Skeletal muscle satellite cell (primary cell): Measurements from ENCODE around the gene RAB40C. TPM values are rescaled to one million over a fixed set of nuclear protein-coding genes. Genes with fewer than 3 reads are reported as not detected.

ENCODE experiments used
- small RNA-seq: library from RNA; depleted of rRNA; stranded (forward); fragments of <200 nt; gene quantifications from one replicate; pipeline ENCODE3, GENCODE V24; 2012

Gene RAB40C

Small RNA genes within 50 kb of the gene (small RNA-seq; reads per million reads assigned to genes)
- not detected for gene MIR3176
- not detected for gene Z98883.1
